K562 (cell line): ENCODE measurements around the gene SYNPO2. TPM values are rescaled to one million over a fixed set of nuclear protein-coding genes. Genes with fewer than 3 reads are reported as not detected.

Experiments
- ATAC-seq: fragments of 200-7000 bp; cut with Tn5 transposase; 3 replicates; pipeline ENCODE4 v1.9.1; 2020; ENCODE audit warnings: moderate library complexity
- BruUV-seq: library from RNA; stranded (reverse); fragments of 400-500 nt; replicated peaks from 2 replicates; lab custom pipeline; 2021; lab: Mats Ljungman, UMichigan
- CTCF ChIA-PET: fragments of 300-600 bp; formaldehyde crosslinking; extraction: SDS; loops from one replicate; lab custom pipeline; 2021; ENCODE audit warnings: low intra/inter-chr PET ratio; lab: Yijun Ruan, JAX
- POLR2A ChIA-PET: fragments of 300-600, 350-650 bp; sonication (Branson Sonifier 250); formaldehyde crosslinking; extraction: SDS; loops from one replicate; lab custom pipeline; 2021; ENCODE audit warnings: antibody characterized with exemption, inconsistent platforms; lab: Yijun Ruan, JAX
- DNase-seq, 4 experiments: peaks; one replicate each; pipeline versions ENCODE4 v3.0.0 to v3.0.0-alpha.2; 2011 to 2018; ENCODE audit warnings: low spot score in 3 of 4, mixed read lengths in 3 of 4; ENCODE audit errors: extremely low read depth in 1 of 4
- FAIRE-seq: peaks from 2 replicates; lab custom pipeline; 2011; peaks lifted over from hg19 to GRCh38; lab: Jason Lieb, UNC
- H2AFZ ChIP-seq: 2 replicates; pipeline ENCODE4 v1.6.0; 2011; ENCODE audit warnings: low read depth, low read length, control low read depth, inconsistent platforms
- H3K27ac ChIP-seq: fragments of 200-600 bp; 3 replicates; pipeline ENCODE4 v1.8.0; 2011; ENCODE audit warnings: low read depth, mild to moderate bottlenecking, control low read depth, inconsistent platforms, low read length, moderate library complexity, mixed read lengths; ENCODE audit errors: extremely low read depth
- H3K27me3 ChIP-seq, 2 experiments: fragments of 300-600 bp in 1 of 2; 2 replicates in 1 of 2; 3 replicates in 1 of 2; pipeline versions ENCODE4 v1.6.0 to v1.8.0; 2011; ENCODE audit warnings: inconsistent platforms in 2 of 2, low read length in 2 of 2, mild to moderate bottlenecking in 1 of 2, mixed read lengths in 1 of 2, moderate library complexity in 1 of 2; ENCODE audit not compliant: control insufficient read depth in 2 of 2, insufficient read depth in 2 of 2
- H3K36me3 ChIP-seq: fragments of 300-600 bp; 3 replicates; pipeline ENCODE4 v1.8.0; 2011; ENCODE audit warnings: mild to moderate bottlenecking, low read length, inconsistent platforms; ENCODE audit not compliant: control insufficient read depth, insufficient read depth
- H3K4me1 ChIP-seq, 2 experiments: fragments of 200-600 bp in 1 of 2; replicated peaks in 1 of 2; 2 replicates in 1 of 2; 3 replicates in 1 of 2; pipeline versions ENCODE4 v1.5.1 to v1.8.0; 2011; ENCODE audit warnings: inconsistent platforms in 2 of 2, low read length in 2 of 2, mild to moderate bottlenecking in 1 of 2, mixed read lengths in 1 of 2, moderate library complexity in 1 of 2; ENCODE audit not compliant: control insufficient read depth in 2 of 2, insufficient read depth in 2 of 2
- H3K4me2 ChIP-seq: 2 replicates; pipeline ENCODE4 v1.6.1; 2011; ENCODE audit warnings: low read length, control low read depth, inconsistent platforms, mixed read lengths; ENCODE audit not compliant: insufficient read depth
- H3K4me3 ChIP-seq: fragments of 200-600 bp; sonication (generic), shearing (Covaris generic); 2 replicates; pipeline ENCODE4 v1.5.1; 2016; ENCODE audit warnings: control low read depth, inconsistent platforms
- H3K79me2 ChIP-seq: fragments of 200-600 bp; 3 replicates; pipeline ENCODE4 v1.8.0; 2011; ENCODE audit warnings: low read length, inconsistent platforms; ENCODE audit not compliant: control insufficient read depth, insufficient read depth
- H3K9ac ChIP-seq, 2 experiments: 2 replicates each; pipeline versions ENCODE4 v1.6.0 to v1.6.1; 2011; ENCODE audit warnings: low read depth in 2 of 2, low read length in 2 of 2, control low read depth in 1 of 2, inconsistent platforms in 1 of 2, mild to moderate bottlenecking in 1 of 2, mixed read lengths in 1 of 2; ENCODE audit not compliant: insufficient read depth in 1 of 2
- H3K9me1 ChIP-seq: one replicate; pipeline ENCODE4 v1.6.0; 2011; ENCODE audit warnings: inconsistent platforms, mild to moderate bottlenecking, low read length, moderate library complexity; ENCODE audit not compliant: control insufficient read depth, insufficient read depth
- H3K9me3 ChIP-seq: replicated peaks from 2 replicates; pipeline ENCODE4 v1.5.1; 2011; ENCODE audit warnings: low read depth, low read length, inconsistent platforms; ENCODE audit not compliant: control insufficient read depth, insufficient read depth
- H4K20me1 ChIP-seq: replicated peaks from 2 replicates; pipeline ENCODE4 v1.6.1; 2011; ENCODE audit warnings: low read length, inconsistent platforms, mixed read lengths; ENCODE audit not compliant: control insufficient read depth, insufficient read depth
- ATF1 ChIP-seq, 2 experiments: fragments of 450-650 bp in 1 of 2; IDR thresholded peaks; 2 replicates each; pipeline ENCODE4 v1.6.1; 2016; ENCODE audit warnings: missing compliant biosample characterization in 1 of 2, missing genetic modification characterization in 1 of 2
- ATF7 ChIP-seq: fragments of 450-650 bp; IDR thresholded peaks from 2 replicates; pipeline ENCODE4 v1.7.1; 2014; ENCODE audit warnings: mild to moderate bottlenecking, moderate library complexity
- C11orf30 ChIP-seq: fragments of 450-650 bp; IDR thresholded peaks from 2 replicates; pipeline ENCODE4 v1.6.1; 2016; ENCODE audit warnings: low read depth, mild to moderate bottlenecking
- L3MBTL2 ChIP-seq: fragments of 450-650 bp; IDR thresholded peaks from 2 replicates; pipeline ENCODE4 v1.6.1; 2016; ENCODE audit warnings: mild to moderate bottlenecking, moderate library complexity
- MCM2 ChIP-seq: fragments of 450-650 bp; IDR thresholded peaks from 2 replicates; pipeline ENCODE4 v1.6.1; 2017; ENCODE audit warnings: low read depth, mild to moderate bottlenecking
- NFE2 ChIP-seq: IDR thresholded peaks from 2 replicates; pipeline ENCODE4 v1.6.1; 2014; ENCODE audit warnings: antibody characterized with exemption, low read depth
- NFIC ChIP-seq: fragments of 450-650 bp; IDR thresholded peaks from 2 replicates; pipeline ENCODE4 v1.6.1; 2017; ENCODE audit warnings: mild to moderate bottlenecking, inconsistent platforms
- PBX2 ChIP-seq, 2 experiments: IDR thresholded peaks in 1 of 2; conservative IDR thresholded peaks in 1 of 2; 2 replicates each; pipeline ENCODE4 v1.6.1; 2016; ENCODE audit warnings: low read depth in 2 of 2, mild to moderate bottlenecking in 1 of 2, missing compliant biosample characterization in 1 of 2, missing genetic modification characterization in 1 of 2, moderate library complexity in 1 of 2
- RBM17 ChIP-seq: fragments of 200-400 bp; formaldehyde crosslinking; IDR thresholded peaks from 2 replicates; pipeline ENCODE4 v1.6.1; 2017; ENCODE audit warnings: low read depth, mild to moderate bottlenecking, low read length, borderline replicate concordance
- TEAD4 ChIP-seq, 2 experiments: sonication (generic) in 1 of 2; formaldehyde crosslinking in 1 of 2; IDR thresholded peaks; 2 replicates each; pipeline versions ENCODE4 v1.6.1 to v1.8.0; 2012 to 2022; ENCODE audit warnings: borderline replicate concordance in 1 of 2, inconsistent platforms in 1 of 2, low read length in 1 of 2, mild to moderate bottlenecking in 1 of 2, missing genetic modification reagents in 1 of 2
- THRAP3 ChIP-seq: fragments of 450-650 bp; IDR thresholded peaks from 2 replicates; pipeline ENCODE4 v1.6.1; 2016; ENCODE audit warnings: mild to moderate bottlenecking, inconsistent platforms, borderline replicate concordance
- ZFP36 ChIP-seq: fragments of 150-350 bp; IDR thresholded peaks from 2 replicates; pipeline ENCODE4 v1.6.1; 2018; ENCODE audit warnings: low read length, low read depth; ENCODE audit not compliant: partially characterized antibody
- WGBS: fragments of 100-300 bp; shearing (Covaris generic); methylation state at CpG from one replicate; pipeline ENCODE4 v1.1.6; 2016; ENCODE audit warnings: low coverage, mixed read lengths; ENCODE audit not compliant: insufficient coverage; ENCODE audit errors: missing lambda C conversion rate; 5-methylcytosine and 5-hydroxymethylcytosine counted together
- in situ Hi-C: fragments of 300-500 bp; cut with MboI; formaldehyde crosslinking; loops from 4 replicates; pipeline ENCODE4 v1.15.0; 2018; ENCODE audit warnings: inconsistent platforms, mixed read lengths
- intact Hi-C: fragments of 100-400 bp; cut with micrococcal nuclease; formaldehyde crosslinking; loops from 2 replicates; pipeline ENCODE4 v1.14.2; 2022
- polyA plus RNA-seq, 8 experiments: library from polyadenylated mRNA; depleted of rRNA in 4 of 8; stranded (reverse) in 5 of 8; unstranded in 3 of 8; fragments of >200 nt; fragmentation: Nextera tagmentation in 2 of 8; fragmentation: Illumina TruSeq in 1 of 8; extraction: Ambion mirVana in 2 of 8; extraction: Trizol in 1 of 8; gene quantifications; 2 replicates each; pipeline versions ENCODE4 v1.2.1 to v1.2.3, GENCODE V29; 2011 to 2014; ENCODE audit warnings: inconsistent platforms in 1 of 8, missing spikeins in 1 of 8
- total RNA-seq, 7 experiments: library from RNA; depleted of rRNA in 6 of 7; stranded (reverse); fragments of >200 nt in 6 of 7; fragmentation: Illumina TruSeq in 2 of 7; extraction: Trizol in 2 of 7; gene quantifications; 2 replicates each; pipeline versions ENCODE4 v1.2.1 to v1.2.3, GENCODE V29; 2011 to 2021; ENCODE audit warnings: low replicate concordance in 1 of 7
- TF ChIP-seq, protein P1 (sequence below): fragments of 450-650 bp; formaldehyde crosslinking; IDR thresholded peaks from 2 replicates; pipeline ENCODE4 v1.4.0; 2020; ENCODE audit warnings: mild to moderate bottlenecking, mixed read lengths

The SYNPO2 gene
- total and polyA plus RNA-seq, 9 of the 15 experiments (the other 6 are each of a cell fraction or from before 2014, with no cell fraction given), result 0.03 to 0.18 TPM; not detected in 7

DNA sequence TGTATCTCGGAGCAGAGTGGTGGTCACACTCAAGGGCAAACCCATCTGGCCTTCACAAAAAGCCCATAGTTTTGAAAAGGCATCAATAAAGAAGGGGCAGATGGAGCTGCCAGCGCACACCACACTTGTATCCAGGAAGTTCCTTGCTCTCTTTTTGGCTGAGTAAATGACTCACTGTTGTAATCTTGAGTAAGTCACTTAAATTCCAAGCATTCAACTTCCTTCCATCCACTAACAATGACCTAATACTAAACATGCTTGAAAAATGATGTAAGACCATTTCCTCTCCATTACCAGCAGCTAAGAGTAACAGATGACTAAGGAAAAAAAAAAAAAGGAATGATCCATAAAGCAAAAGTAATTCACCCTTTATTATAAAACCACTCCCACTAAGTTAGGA is 214.6 kb downstream of the SYNPO2 start (continued):
- TF ChIP-seq TEAD4 (IDR thresholded peaks at IDR 0.05; ENCODE audit: low read length), result peak; percentile 52; the same call in 1 of the 2 replicates
- TF ChIP-seq TEAD4 (CRISPR knock-in tag; IDR thresholded peaks at IDR 0.05; ENCODE audit: borderline replicate concordance), result no peak
- peak; percentile 27; the same call in 1 of the 2 replicates for TF ChIP-seq C11orf30
- TF ChIP-seq L3MBTL2, result peak; percentile 29; the same call in 1 of the 2 replicates
- TF ChIP-seq ATF7, result peak; percentile 87
- TF ChIP-seq NFE2, result peak; percentile 43; the same call in 1 of the 2 replicates

- Histone ChIP-seq H3K9me3 (no peaks in the 10 kb centered on the region), H3K27ac (no peak overlapping the region), H3K4me3 (no peak overlapping the region), H3K79me2 (no peaks in the 10 kb centered on the region), H3K27me3 (0 out of 5 replicates have a peak, but pooled peaks cover 0 to 2% of the 10 kb centered on the region in 2 experiments), H4K20me1 (no peaks in the 10 kb centered on the region), H3K4me1 (no peaks in the 10 kb centered on the region), H3K9ac (no peak overlapping the region), H2AFZ (no peak overlapping the region), H3K36me3 (no peaks in the 10 kb centered on the region), H3K9me1 (no peaks in the 10 kb centered on the region), H3K4me2 (no peak overlapping the region)
- no peak for TF ChIP-seq THRAP3
- TF ChIP-seq PBX2 (CRISPR knock-in tag; IDR thresholded peaks at IDR 0.05; ENCODE audit: low read depth), result no peak
- no peak for TF ChIP-seq PBX2 (tag; conservative IDR thresholded peaks at IDR 0.05; ENCODE audit: low read depth)
- TF ChIP-seq ATF1 (CRISPR knock-in tag; IDR thresholded peaks at IDR 0.05), result no peak
- no peak for TF ChIP-seq ATF1 (tag; IDR thresholded peaks at IDR 0.05)
- no peak for TF ChIP-seq RBM17
- TF ChIP-seq NFIC, result no peak
- TF ChIP-seq ZFP36, result no peak
- TF ChIP-seq, protein P1, sequence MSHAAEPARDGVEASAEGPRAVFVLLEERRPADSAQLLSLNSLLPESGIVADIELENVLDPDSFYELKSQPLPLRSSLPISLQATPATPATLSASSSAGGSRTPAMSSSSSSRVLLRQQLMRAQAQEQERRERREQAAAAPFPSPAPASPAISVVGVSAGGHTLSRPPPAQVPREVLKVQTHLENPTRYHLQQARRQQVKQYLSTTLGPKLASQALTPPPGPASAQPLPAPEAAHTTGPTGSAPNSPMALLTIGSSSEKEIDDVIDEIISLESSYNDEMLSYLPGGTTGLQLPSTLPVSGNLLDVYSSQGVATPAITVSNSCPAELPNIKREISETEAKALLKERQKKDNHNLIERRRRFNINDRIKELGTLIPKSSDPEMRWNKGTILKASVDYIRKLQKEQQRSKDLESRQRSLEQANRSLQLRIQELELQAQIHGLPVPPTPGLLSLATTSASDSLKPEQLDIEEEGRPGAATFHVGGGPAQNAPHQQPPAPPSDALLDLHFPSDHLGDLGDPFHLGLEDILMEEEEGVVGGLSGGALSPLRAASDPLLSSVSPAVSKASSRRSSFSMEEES, result no peak
- TF ChIP-seq MCM2, result no peak
- DNase-seq, result no peak
- POLR2A ChIA-PET, result no interaction called here
- ATAC-seq, result no peak
- WGBS, result 7% methylated on average over 4 of the region's 4 CpGs
- no TSS peak for BruUV-seq
- intact Hi-C loops, result no loop called here
- in situ Hi-C loops, result no loop called here
- no peak for FAIRE-seq
- CTCF ChIA-PET, result no interaction called here
Observed at GRCh38 chr4:119104644-119105273, 216.1 kb downstream of the SYNPO2 start.
